ENCODE measurements around the gene SERINC5. TPM values are rescaled to one million over a fixed set of nuclear protein-coding genes. Genes with fewer than 3 reads are reported as not detected.

Gene SERINC5
- polyA plus RNA-seq, 3 donors = 5.0 to 35.9 (median 7.3) TPM

DNA sequence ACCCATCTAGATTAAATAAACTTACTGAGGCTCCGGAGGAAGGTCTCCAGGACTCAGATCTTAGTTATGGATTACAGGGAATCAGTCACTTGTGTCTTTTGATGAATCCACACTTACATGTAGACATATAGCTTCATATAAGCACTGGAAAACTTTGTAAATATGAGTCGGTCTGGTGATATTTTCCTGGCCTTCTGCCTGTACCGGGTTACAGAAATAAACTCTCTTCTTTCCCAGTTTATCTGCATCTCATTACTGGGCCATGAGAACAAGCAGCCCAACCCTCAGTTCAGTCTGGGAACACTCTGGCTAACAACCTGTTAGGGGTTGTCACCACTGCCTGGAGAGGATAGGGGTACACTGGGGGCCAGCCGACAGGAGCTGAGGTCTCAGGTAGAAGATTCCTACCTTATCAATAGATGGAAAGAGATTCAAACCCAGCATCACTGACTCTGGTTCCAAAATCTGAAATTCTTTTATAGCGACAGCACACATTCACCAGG, 161.6 kb downstream of the SERINC5 start:
- WGBS (ENCODE audit: insufficient coverage) = 100% methylated on average over 2 of the region's 5 CpGs
- Histone ChIP-seq H3K27ac (ENCODE audit: low read depth in 1 of 2, low read length in 2 of 2) (no peak overlapping the region), H3K4me3 (replicated peaks in 1 of 3; ENCODE audit: low read depth in 2 of 3, low read length in 3 of 3) (no peak overlapping the region), H3K27me3 (ENCODE audit: control insufficient read depth in 2 of 2, insufficient read depth in 2 of 2, low read length in 2 of 2) (no peaks in the 10 kb centered on the region), H4K20me1 (ENCODE audit: insufficient read depth, low read length) (no peaks in the 10 kb centered on the region), H3K4me2 (replicated peaks; ENCODE audit: extremely low read depth, low read length, poor library complexity, severe bottlenecking) (no peak overlapping the region), H3K9ac (ENCODE audit: insufficient read depth, low read length, poor library complexity, severe bottlenecking) (no peak overlapping the region), H3K36me3 (replicated peaks in 1 of 2; ENCODE audit: control insufficient read depth in 1 of 2, insufficient read depth in 2 of 2, low read length in 2 of 2) (no peaks in the 10 kb centered on the region), H3K79me2 (ENCODE audit: insufficient read depth, low read length) (no peaks in the 10 kb centered on the region), H3K9me3 (replicated peaks in 1 of 2; ENCODE audit: control insufficient read depth in 1 of 2, insufficient read depth in 1 of 2, low read length in 2 of 2) (no peaks in the 10 kb centered on the region), H3K4me1 (ENCODE audit: control insufficient read depth in 1 of 2, insufficient read depth in 2 of 2, low read length in 2 of 2) (peaks cover 7 to 11% of the 10 kb centered on the region in 2 donors), H2AFZ (ENCODE audit: insufficient read depth, low read depth, low read length, poor library complexity, severe bottlenecking) (no peak overlapping the region)
- DNase-seq = no peak
- H3K4me1 Mint-ChIP-seq = peaks cover 8% of the 10 kb centered on the region
- H3K27ac Mint-ChIP-seq = peak overlapping the region in 2 of 7 donors; percentile 33 to 52
- H3K27me3 Mint-ChIP-seq (ENCODE audit: low read depth in 3 of 3) = peaks cover 0 to 2% (median 0%) of the 10 kb centered on the region in 3 donors
- H3K36me3 Mint-ChIP-seq = peaks cover 0 to 1% of the 10 kb centered on the region in 2 donors
- intact Hi-C loops (cut with micrococcal nuclease) = loop anchor here in 1 of 2 donors (10.0 kb wide), 1 partner anchor 51 kb away; no protein-coding TSS in a partner anchor
- no peak overlapping the region for H3K4me3 Mint-ChIP-seq
- TF ChIP-seq, protein P1, sequence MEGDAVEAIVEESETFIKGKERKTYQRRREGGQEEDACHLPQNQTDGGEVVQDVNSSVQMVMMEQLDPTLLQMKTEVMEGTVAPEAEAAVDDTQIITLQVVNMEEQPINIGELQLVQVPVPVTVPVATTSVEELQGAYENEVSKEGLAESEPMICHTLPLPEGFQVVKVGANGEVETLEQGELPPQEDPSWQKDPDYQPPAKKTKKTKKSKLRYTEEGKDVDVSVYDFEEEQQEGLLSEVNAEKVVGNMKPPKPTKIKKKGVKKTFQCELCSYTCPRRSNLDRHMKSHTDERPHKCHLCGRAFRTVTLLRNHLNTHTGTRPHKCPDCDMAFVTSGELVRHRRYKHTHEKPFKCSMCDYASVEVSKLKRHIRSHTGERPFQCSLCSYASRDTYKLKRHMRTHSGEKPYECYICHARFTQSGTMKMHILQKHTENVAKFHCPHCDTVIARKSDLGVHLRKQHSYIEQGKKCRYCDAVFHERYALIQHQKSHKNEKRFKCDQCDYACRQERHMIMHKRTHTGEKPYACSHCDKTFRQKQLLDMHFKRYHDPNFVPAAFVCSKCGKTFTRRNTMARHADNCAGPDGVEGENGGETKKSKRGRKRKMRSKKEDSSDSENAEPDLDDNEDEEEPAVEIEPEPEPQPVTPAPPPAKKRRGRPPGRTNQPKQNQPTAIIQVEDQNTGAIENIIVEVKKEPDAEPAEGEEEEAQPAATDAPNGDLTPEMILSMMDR (IDR thresholded peaks at IDR 0.05) = no peak
- no peaks in the 10 kb centered on the region for H3K9me3 Mint-ChIP-seq

DNA sequence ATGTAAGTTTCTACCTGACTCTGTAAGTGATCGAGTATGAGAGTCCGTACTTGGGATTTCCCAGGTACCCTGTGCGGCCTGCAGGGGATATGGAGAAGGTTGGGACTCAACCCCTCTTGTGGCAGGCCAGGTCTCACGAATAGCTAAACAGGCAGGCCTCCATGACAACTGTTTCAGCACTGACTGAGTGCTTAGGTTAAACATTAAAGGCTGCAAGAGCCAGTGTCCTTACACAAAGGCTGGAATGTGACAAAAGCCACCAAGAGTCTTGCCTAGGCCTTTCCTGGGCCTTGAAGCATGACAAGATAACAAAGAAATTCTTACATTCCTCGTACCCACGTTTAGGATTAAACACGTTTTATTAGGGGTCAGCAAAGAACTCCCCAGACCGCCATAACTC, 162.1 kb downstream of the SERINC5 start:
- Histone ChIP-seq H3K27ac (ENCODE audit: low read depth in 1 of 2, low read length in 2 of 2) (no peak overlapping the region), H3K4me1 (ENCODE audit: control insufficient read depth in 1 of 2, insufficient read depth in 2 of 2, low read length in 2 of 2) (peaks cover 7 to 11% of the 10 kb centered on the region in 2 donors), H2AFZ (ENCODE audit: insufficient read depth, low read depth, low read length, poor library complexity, severe bottlenecking) (no peak overlapping the region), H4K20me1 (ENCODE audit: insufficient read depth, low read length) (no peaks in the 10 kb centered on the region), H3K27me3 (ENCODE audit: control insufficient read depth in 2 of 2, insufficient read depth in 2 of 2, low read length in 2 of 2) (no peaks in the 10 kb centered on the region), H3K4me2 (replicated peaks; ENCODE audit: extremely low read depth, low read length, poor library complexity, severe bottlenecking) (no peak overlapping the region), H3K9ac (ENCODE audit: insufficient read depth, low read length, poor library complexity, severe bottlenecking) (no peak overlapping the region), H3K36me3 (replicated peaks in 1 of 2; ENCODE audit: control insufficient read depth in 1 of 2, insufficient read depth in 2 of 2, low read length in 2 of 2) (no peaks in the 10 kb centered on the region), H3K79me2 (ENCODE audit: insufficient read depth, low read length) (no peaks in the 10 kb centered on the region), H3K9me3 (replicated peaks in 1 of 2; ENCODE audit: control insufficient read depth in 1 of 2, insufficient read depth in 1 of 2, low read length in 2 of 2) (no peaks in the 10 kb centered on the region), H3K4me3 (replicated peaks in 1 of 3; ENCODE audit: low read depth in 2 of 3, low read length in 3 of 3) (no peak overlapping the region)
- WGBS (ENCODE audit: insufficient coverage) = 95% methylated on average over 4 of the region's 8 CpGs
- TF ChIP-seq, protein P1 (IDR thresholded peaks at IDR 0.05) = no peak
- Mint-ChIP-seq H3K4me1 (peaks cover 8% of the 10 kb centered on the region), H3K27ac (no peak overlapping the region), H3K9me3 (no peaks in the 10 kb centered on the region), H3K4me3 (no peak overlapping the region), H3K36me3 (peaks cover 0 to 1% of the 10 kb centered on the region in 2 donors), H3K27me3 (ENCODE audit: low read depth in 3 of 3) (peaks cover 0 to 2% (median 0%) of the 10 kb centered on the region in 3 donors)
- intact Hi-C loops (cut with micrococcal nuclease) = loop anchor here in 1 of 2 donors (10.0 kb wide), 1 partner anchor 51 kb away; no protein-coding TSS in a partner anchor
- DNase-seq = no peak
